GM12875 (cell line): Measurements from ENCODE around the gene AMH.

Experiments used
- H3K4me3 ChIP-seq: one replicate; pipeline ENCODE4 v1.5.1; 2011; ENCODE audit warnings: low read depth, low read length, control low read depth
- CTCF ChIP-seq: IDR thresholded peaks from 2 replicates; pipeline ENCODE4 v1.5.1; 2011; ENCODE audit warnings: low read depth, mild to moderate bottlenecking, control low read depth, inconsistent platforms, low read length, moderate library complexity, borderline replicate concordance; ENCODE audit not compliant: insufficient read depth

Gene AMH

GRCh38 chr19:2207991-2208860 is 40.9 kb upstream of the AMH start:
- TF ChIP-seq CTCF, result peak; percentile 31; the same call in 1 of the 2 replicates
- no peak overlapping the region for H3K4me3 ChIP-seq

GRCh38 chr19:2208975-2209374 is 40.1 kb upstream of the AMH start:
- no peak for TF ChIP-seq CTCF

DNA sequence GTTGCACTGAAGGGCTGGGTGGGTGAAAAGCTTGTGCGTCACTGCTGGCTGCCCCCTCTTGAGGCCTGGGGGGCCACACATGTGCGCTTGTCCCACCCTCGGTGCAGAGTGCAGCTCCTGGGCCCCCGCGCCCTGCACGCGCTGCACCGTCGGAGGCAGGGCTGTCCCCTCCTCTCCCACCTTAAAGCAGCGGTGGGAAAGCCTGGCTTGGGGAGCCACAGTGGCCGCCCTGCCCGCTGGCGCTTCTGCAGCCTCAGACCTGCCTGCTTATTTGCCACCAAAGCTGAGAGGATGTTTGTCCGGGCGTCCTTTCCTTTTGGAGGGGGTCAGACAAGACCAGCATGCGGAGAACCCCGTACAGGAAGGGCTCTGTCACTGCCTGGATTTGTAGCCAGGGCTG is 39.7 kb upstream of the AMH start:
- H3K4me3 ChIP-seq, result no peak overlapping the region
- no peak for TF ChIP-seq CTCF

More at GRCh38 chr19:2208975-2209374, 40.1 kb upstream of the AMH start:
- no peak overlapping the region for H3K4me3 ChIP-seq

DNA sequence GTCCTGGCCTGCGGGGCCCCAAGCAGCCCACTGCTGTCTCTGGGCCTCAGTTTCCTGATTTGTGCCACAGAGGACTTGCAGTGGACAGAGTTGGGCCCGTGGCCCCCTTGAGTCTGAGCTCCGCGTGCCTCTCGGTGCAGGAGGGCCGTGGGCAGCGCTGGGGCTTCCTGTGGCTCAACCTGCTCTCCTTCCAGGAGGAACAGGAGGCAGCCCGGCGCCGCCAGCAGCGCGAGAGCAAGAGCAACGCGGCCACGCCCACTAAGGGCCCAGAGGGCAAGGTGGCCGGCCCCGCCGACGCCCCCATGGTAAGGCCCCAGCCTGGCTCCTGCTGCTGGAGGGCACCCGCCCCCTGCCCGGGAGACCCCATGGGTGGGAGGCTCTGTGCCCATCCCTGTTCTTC is 38.9 kb upstream of the AMH start:
- no peak overlapping the region for H3K4me3 ChIP-seq
- TF ChIP-seq CTCF, result no peak

- no peak for TF ChIP-seq CTCF
- no peak overlapping the region for H3K4me3 ChIP-seq
Observed at GRCh38 chr19:2210987-2211740, 38.0 kb upstream of the AMH start.

DNA sequence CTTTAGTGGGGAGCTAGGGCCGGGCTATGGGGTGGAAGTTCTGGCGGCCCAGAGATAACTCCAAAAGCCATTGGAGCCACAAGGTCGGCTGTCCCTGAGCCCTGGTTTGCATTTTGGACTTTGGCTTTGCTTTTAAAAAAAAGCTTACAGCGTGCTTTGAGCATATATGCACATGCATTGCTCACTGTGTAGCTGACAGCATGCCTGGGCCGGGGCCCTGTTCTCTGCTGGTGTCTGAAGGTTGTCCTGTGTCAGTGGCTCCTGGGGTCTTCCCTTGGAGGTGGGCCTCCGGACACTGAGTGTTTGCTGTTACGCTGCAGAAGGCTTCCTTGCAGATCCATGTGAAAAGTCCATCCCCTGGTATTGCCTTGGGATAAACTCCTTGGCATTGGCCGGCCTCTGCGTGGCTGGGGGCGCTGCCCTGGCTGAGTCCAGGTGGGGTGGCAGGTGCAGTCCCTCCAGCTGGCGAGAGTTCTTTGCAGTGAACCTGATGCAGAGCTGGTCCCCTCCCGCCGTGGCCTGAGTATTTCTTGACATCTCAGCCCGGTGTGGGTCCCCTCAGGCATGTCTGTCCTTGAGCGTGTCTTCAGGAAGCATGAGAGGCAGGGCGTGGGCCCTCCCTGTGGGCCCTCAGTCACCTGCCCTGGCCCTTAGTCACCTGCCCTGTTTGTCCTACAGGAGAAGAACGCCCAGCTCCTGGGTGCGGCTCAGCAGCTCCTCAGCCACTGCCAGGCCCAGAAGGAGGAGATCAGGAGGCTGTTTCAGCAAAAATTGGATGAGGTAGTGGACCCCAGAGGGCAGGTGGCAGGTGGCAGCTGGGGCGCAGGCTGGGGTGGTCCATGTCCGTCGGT is 36.0 kb upstream of the AMH start:
- TF ChIP-seq CTCF, result no peak
- H3K4me3 ChIP-seq, result no peak overlapping the region
